Measurements from ENCODE around the gene SUFU.

DNA sequence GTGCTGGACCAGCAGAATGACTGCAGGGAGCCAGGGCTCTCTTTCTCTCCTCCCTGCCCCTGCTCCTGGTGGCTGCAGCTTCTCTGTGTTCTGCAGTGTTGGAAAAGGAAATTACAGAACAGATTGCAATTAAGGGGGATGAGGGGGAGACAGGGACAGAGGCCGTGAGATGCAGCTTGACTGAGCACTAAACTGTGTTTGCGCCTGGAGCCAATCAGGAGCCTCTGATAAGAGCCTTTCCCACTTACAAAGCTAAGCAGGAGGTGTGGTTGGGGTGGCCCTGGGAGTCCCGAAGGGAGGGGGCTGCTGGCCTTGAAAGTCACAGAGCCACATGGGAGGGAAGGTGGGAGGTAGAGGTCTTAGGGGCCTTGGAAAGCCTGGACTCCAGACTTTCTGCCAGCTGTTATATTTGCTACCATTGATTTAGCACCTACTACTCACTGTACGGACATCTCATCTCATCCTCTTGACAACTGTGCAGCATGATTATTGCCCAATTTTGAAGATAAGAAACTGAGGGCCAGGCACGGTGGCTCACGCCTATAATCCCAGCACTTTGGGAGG, 167.2 kb downstream of the SUFU start:
- TF ChIP-seq, protein P1, sequence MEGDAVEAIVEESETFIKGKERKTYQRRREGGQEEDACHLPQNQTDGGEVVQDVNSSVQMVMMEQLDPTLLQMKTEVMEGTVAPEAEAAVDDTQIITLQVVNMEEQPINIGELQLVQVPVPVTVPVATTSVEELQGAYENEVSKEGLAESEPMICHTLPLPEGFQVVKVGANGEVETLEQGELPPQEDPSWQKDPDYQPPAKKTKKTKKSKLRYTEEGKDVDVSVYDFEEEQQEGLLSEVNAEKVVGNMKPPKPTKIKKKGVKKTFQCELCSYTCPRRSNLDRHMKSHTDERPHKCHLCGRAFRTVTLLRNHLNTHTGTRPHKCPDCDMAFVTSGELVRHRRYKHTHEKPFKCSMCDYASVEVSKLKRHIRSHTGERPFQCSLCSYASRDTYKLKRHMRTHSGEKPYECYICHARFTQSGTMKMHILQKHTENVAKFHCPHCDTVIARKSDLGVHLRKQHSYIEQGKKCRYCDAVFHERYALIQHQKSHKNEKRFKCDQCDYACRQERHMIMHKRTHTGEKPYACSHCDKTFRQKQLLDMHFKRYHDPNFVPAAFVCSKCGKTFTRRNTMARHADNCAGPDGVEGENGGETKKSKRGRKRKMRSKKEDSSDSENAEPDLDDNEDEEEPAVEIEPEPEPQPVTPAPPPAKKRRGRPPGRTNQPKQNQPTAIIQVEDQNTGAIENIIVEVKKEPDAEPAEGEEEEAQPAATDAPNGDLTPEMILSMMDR (IDR thresholded peaks at IDR 0.05) = no peak
- TF ChIP-seq EP300 (IDR thresholded peaks at IDR 0.05) = no peak
- no peak for TF ChIP-seq POLR2A (IDR thresholded peaks at IDR 0.05)

All from gastroesophageal sphincter (tissue), 3 donors.